H1 (cell line): Measurements from ENCODE around the gene CLDN2. TPM values are rescaled to one million over a fixed set of nuclear protein-coding genes. Genes with fewer than 3 reads are reported as not detected.

ENCODE experiments used
- CTCF ChIA-PET: fragments of 300-600 bp; sonication (Branson Sonifier 250); formaldehyde crosslinking; loops from one replicate; lab custom pipeline; 2021; ENCODE audit not compliant: partially characterized antibody; lab: Charles Lee
- POLR2A ChIA-PET: fragments of 300-600 bp; sonication (Branson Sonifier 250); formaldehyde crosslinking; loops from one replicate; lab custom pipeline; 2021; ENCODE audit warnings: inconsistent platforms; ENCODE audit not compliant: partially characterized antibody; lab: Charles Lee
- DNase-seq, 2 experiments: peaks; one replicate each; pipeline versions ENCODE4 v3.0.0 to v3.0.0-alpha.2; 2010 to 2022; ENCODE audit warnings: low spot score in 2 of 2, low read depth in 1 of 2, mixed read lengths in 1 of 2
- FAIRE-seq: peaks from 2 replicates; lab custom pipeline; 2011; peaks lifted over from hg19 to GRCh38; lab: Jason Lieb, UNC
- H2AFZ ChIP-seq: 2 replicates; pipeline ENCODE4 v1.8.1; 2012; ENCODE audit warnings: low read length, inconsistent platforms
- H2AK5ac ChIP-seq: 2 replicates; pipeline ENCODE4 v1.6.1; 2013; ENCODE audit warnings: low read depth, low read length
- H2BK120ac ChIP-seq: replicated peaks from 2 replicates; pipeline ENCODE3; 2013; ENCODE audit warnings: low read depth, low read length, inconsistent platforms
- H2BK12ac ChIP-seq: 2 replicates; pipeline ENCODE4 v1.6.1; 2013; ENCODE audit warnings: low read depth, low read length
- H2BK15ac ChIP-seq: 2 replicates; pipeline ENCODE4 v1.6.1; 2013; ENCODE audit warnings: low read length
- H2BK20ac ChIP-seq: 2 replicates; pipeline ENCODE4 v1.6.1; 2013; ENCODE audit warnings: low read length
- H2BK5ac ChIP-seq: 2 replicates; pipeline ENCODE4 v1.6.1; 2013; ENCODE audit warnings: low read depth, low read length
- H3K14ac ChIP-seq: 2 replicates; pipeline ENCODE4 v1.6.1; 2013; ENCODE audit warnings: inconsistent platforms; ENCODE audit not compliant: insufficient read length
- H3K18ac ChIP-seq: 2 replicates; pipeline ENCODE4 v1.6.1; 2013; ENCODE audit warnings: low read length; ENCODE audit errors: extremely low read depth
- H3K23ac ChIP-seq: 2 replicates; pipeline ENCODE4 v1.6.1; 2013; ENCODE audit warnings: inconsistent platforms; ENCODE audit not compliant: insufficient read length
- H3K23me2 ChIP-seq: 2 replicates; pipeline ENCODE4 v1.6.1; 2013; ENCODE audit warnings: low read depth, low read length
- H3K27ac ChIP-seq: 2 replicates; pipeline ENCODE4 v1.6.1; 2011; ENCODE audit warnings: low read depth, low read length, inconsistent platforms
- H3K27me3 ChIP-seq, 4 experiments: replicated peaks in 1 of 4; 1 replicate in 1 of 4; 2 replicates in 3 of 4; pipeline versions ENCODE4 v1.6.1 to v1.8.1; 2011 to 2013; ENCODE audit warnings: low read length in 3 of 4, mild to moderate bottlenecking in 3 of 4, inconsistent platforms in 2 of 4, mixed read lengths in 2 of 4, moderate library complexity in 1 of 4; ENCODE audit not compliant: control insufficient read depth in 3 of 4, insufficient read depth in 3 of 4; ENCODE audit errors: extremely low read depth in 1 of 4
- H3K36me3 ChIP-seq, 4 experiments: 2 replicates each; pipeline versions ENCODE4 v1.6.1 to v1.8.1; 2011 to 2013; ENCODE audit warnings: mild to moderate bottlenecking in 4 of 4, low read length in 3 of 4, moderate library complexity in 2 of 4, control low read depth in 1 of 4, inconsistent platforms in 1 of 4; ENCODE audit not compliant: insufficient read depth in 4 of 4, control insufficient read depth in 2 of 4
- H3K4ac ChIP-seq: replicated peaks from 2 replicates; pipeline ENCODE3; 2013; ENCODE audit warnings: low read length, low read depth, mixed read lengths, inconsistent platforms; ENCODE audit not compliant: insufficient read length
- H3K4me1 ChIP-seq, 4 experiments: replicated peaks in 1 of 4; 1 replicate in 1 of 4; 2 replicates in 3 of 4; pipeline versions ENCODE4 v1.6.1 to v1.8.1; 2011 to 2013; ENCODE audit warnings: low read length in 3 of 4, inconsistent platforms in 2 of 4, mixed read lengths in 1 of 4; ENCODE audit not compliant: insufficient read depth in 4 of 4, control insufficient read depth in 3 of 4
- H3K4me2 ChIP-seq, 2 experiments: 2 replicates each; pipeline versions ENCODE4 v1.6.1 to v1.8.1; 2011 to 2013; ENCODE audit warnings: low read depth in 2 of 2, low read length in 2 of 2, control low read depth in 1 of 2, inconsistent platforms in 1 of 2, mild to moderate bottlenecking in 1 of 2; ENCODE audit not compliant: insufficient read depth in 1 of 2
- H3K4me3 ChIP-seq, 4 experiments: fragments of 200-600, 300-600 bp in 1 of 4; sonication (generic), shearing (Covaris generic), sonication (Bioruptor Twin) in 1 of 4; 2 replicates each; pipeline versions ENCODE4 v1.5.1 to v1.8.1; 2011 to 2016; ENCODE audit warnings: low read length in 4 of 4, low read depth in 3 of 4, control low read depth in 2 of 4, inconsistent platforms in 2 of 4, mild to moderate bottlenecking in 2 of 4, mixed read lengths in 1 of 4, moderate library complexity in 1 of 4; ENCODE audit not compliant: insufficient read depth in 2 of 4; ENCODE audit errors: extremely low read depth in 1 of 4
- H3K56ac ChIP-seq: replicated peaks from 2 replicates; pipeline ENCODE3; 2013; ENCODE audit warnings: low read depth, mild to moderate bottlenecking, mixed read lengths, low read length, inconsistent platforms; ENCODE audit not compliant: insufficient read length
- H3K79me1 ChIP-seq: 2 replicates; pipeline ENCODE4 v1.6.1; 2013; ENCODE audit warnings: low read depth, low read length, control low read depth
- H3K79me2 ChIP-seq, 2 experiments: 2 replicates each; pipeline versions ENCODE4 v1.6.1 to v1.8.1; 2012 to 2013; ENCODE audit warnings: low read length in 2 of 2, mild to moderate bottlenecking in 2 of 2, inconsistent platforms in 1 of 2; ENCODE audit not compliant: insufficient read depth in 2 of 2, control insufficient read depth in 1 of 2
- H3K9ac ChIP-seq, 4 experiments: replicated peaks in 1 of 4; 1 replicate in 1 of 4; 2 replicates in 3 of 4; pipeline versions ENCODE4 v1.6.1 to v1.8.1; 2011 to 2013; ENCODE audit warnings: low read depth in 3 of 4, low read length in 3 of 4, control low read depth in 2 of 4, mild to moderate bottlenecking in 2 of 4, moderate library complexity in 2 of 4, inconsistent platforms in 1 of 4; ENCODE audit errors: extremely low read depth in 1 of 4
- H3K9me3 ChIP-seq, 2 experiments: 2 replicates each; pipeline versions ENCODE4 v1.6.1 to v1.8.1; 2012 to 2013; ENCODE audit warnings: mild to moderate bottlenecking in 2 of 2, moderate library complexity in 2 of 2, control low read depth in 1 of 2, inconsistent platforms in 1 of 2, low read depth in 1 of 2, low read length in 1 of 2, mixed read lengths in 1 of 2; ENCODE audit not compliant: insufficient read depth in 2 of 2
- H4K20me1 ChIP-seq, 2 experiments: replicated peaks in 1 of 2; 2 replicates each; pipeline versions ENCODE3 to v1.8.1; 2011 to 2013; ENCODE audit warnings: inconsistent platforms in 2 of 2, low read length in 2 of 2, mild to moderate bottlenecking in 1 of 2; ENCODE audit not compliant: insufficient read depth in 2 of 2, control insufficient read depth in 1 of 2
- H4K5ac ChIP-seq: 2 replicates; pipeline ENCODE4 v1.6.1; 2013; ENCODE audit warnings: low read length, low read depth, mixed read lengths, inconsistent platforms; ENCODE audit not compliant: insufficient read length
- H4K8ac ChIP-seq: 2 replicates; pipeline ENCODE4 v1.8.0; 2013; ENCODE audit warnings: mild to moderate bottlenecking, moderate library complexity, low read length, inconsistent platforms; ENCODE audit not compliant: insufficient read depth; ENCODE audit errors: extremely low read depth
- H4K91ac ChIP-seq: replicated peaks from 2 replicates; pipeline ENCODE3; 2013; ENCODE audit warnings: low read length, mixed read lengths, inconsistent platforms; ENCODE audit not compliant: insufficient read length
- CBX8 ChIP-seq: fragments of 300-800, 300-1000 bp; sonication (generic); IDR thresholded peaks from 2 replicates; pipeline ENCODE4 v1.7.1; 2016; ENCODE audit warnings: low read depth, low read length, borderline replicate concordance
- CREB1 ChIP-seq: IDR thresholded peaks from 2 replicates; pipeline ENCODE4 v1.6.1; 2012; ENCODE audit warnings: inconsistent platforms
- CTCF ChIP-seq, 3 experiments: IDR thresholded peaks; 1 replicate in 2 of 3; 2 replicates in 1 of 3; pipeline versions ENCODE4 v1.5.1 to v1.6.1; 2011; ENCODE audit warnings: low read length in 3 of 3, mild to moderate bottlenecking in 3 of 3, inconsistent platforms in 2 of 3, low read depth in 1 of 3, moderate library complexity in 1 of 3; ENCODE audit not compliant: insufficient read depth in 1 of 3; ENCODE audit errors: control extremely low read depth in 1 of 3
- GABPA ChIP-seq: IDR thresholded peaks from 2 replicates; pipeline ENCODE4 v1.6.1; 2011; ENCODE audit warnings: mild to moderate bottlenecking, low read length, moderate library complexity, borderline replicate concordance; ENCODE audit not compliant: insufficient read depth
- NANOG ChIP-seq: IDR thresholded peaks from 2 replicates; pipeline ENCODE4 v1.6.1; 2011; ENCODE audit warnings: low read length, low read depth, mild to moderate bottlenecking, inconsistent platforms; ENCODE audit not compliant: insufficient read depth, poor library complexity, severe bottlenecking
- NRF1 ChIP-seq: IDR thresholded peaks from 2 replicates; pipeline ENCODE4 v1.6.1; 2011; ENCODE audit warnings: mild to moderate bottlenecking, low read depth, low read length, improper control_type of control experiment
- RXRA ChIP-seq: IDR thresholded peaks from 2 replicates; pipeline ENCODE4 v1.6.1; 2011; ENCODE audit warnings: low read depth, mild to moderate bottlenecking, low read length, moderate library complexity; ENCODE audit not compliant: insufficient read depth
- SAP30 ChIP-seq: fragments of 300-600 bp; sonication (generic); IDR thresholded peaks from 2 replicates; pipeline ENCODE4 v1.7.1; 2012; ENCODE audit warnings: low read length, moderate library complexity, mild to moderate bottlenecking, inconsistent platforms; ENCODE audit not compliant: insufficient read depth, insufficient replicate concordance
- ZNF274 ChIP-seq: IDR thresholded peaks from 2 replicates; pipeline ENCODE4 v1.7.0; 2012; ENCODE audit warnings: low read length, borderline replicate concordance; ENCODE audit errors: extremely low read depth
- WGBS, 2 experiments: shearing (Covaris generic) in 1 of 2; methylation state at CpG; one replicate each; pipeline versions ENCODE4 v1.1.6 to v1.1.7; 2013 to 2015; ENCODE audit warnings: low lambda C conversion rate in 2 of 2, mixed read lengths in 2 of 2, inconsistent platforms in 1 of 2, low coverage in 1 of 2, missing lambda C conversion rate in 1 of 2; ENCODE audit not compliant: insufficient replicate concordance in 2 of 2, insufficient coverage in 1 of 2, insufficient read length in 1 of 2; ENCODE audit errors: extremely low coverage in 1 of 2, missing lambda C conversion rate in 1 of 2; 5-methylcytosine and 5-hydroxymethylcytosine counted together
- polyA plus RNA-seq, 7 experiments: library from polyadenylated mRNA; depleted of rRNA in 3 of 7; stranded (reverse) in 5 of 7; unstranded in 2 of 7; fragments of >200 nt in 5 of 7; fragments of 200-250 nt in 2 of 7; gene quantifications; 1 replicate in 5 of 7; 2 replicates in 1 of 7; 4 replicates in 1 of 7; pipeline versions ENCODE4 v1.2.1 to v1.2.3, GENCODE V29; 2011 to 2013; ENCODE audit warnings: missing spikeins in 2 of 7, mixed read lengths in 2 of 7
- total RNA-seq: library from RNA; stranded (reverse); fragmentation: NEBNext Ultra II Directional; extraction: Animal tissue kit (Norgen Biotek cat#: 25700); gene quantifications from 2 replicates; pipeline ENCODE4 v1.2.1, GENCODE V29; 2021

Gene CLDN2
- total and polyA plus RNA-seq, 2 of the 8 experiments (the other 6 are each of a cell fraction or from before 2014, with no cell fraction given), result 0.02 TPM; not detected in 1

- H3K4ac ChIP-seq, result no peak overlapping the region
- H2BK5ac ChIP-seq, result no peak overlapping the region
- no peak overlapping the region for H4K91ac ChIP-seq
- no peak overlapping the region for H3K4me2 ChIP-seq
- no peak overlapping the region for H3K27ac ChIP-seq
- no peak for DNase-seq
- no peak overlapping the region for H3K18ac ChIP-seq
- no peak overlapping the region for H3K9ac ChIP-seq
- no peaks in the 10 kb centered on the region for H3K79me1 ChIP-seq
- no peaks in the 10 kb centered on the region for H3K27me3 ChIP-seq
- H2BK120ac ChIP-seq, result no peak overlapping the region
- H2AFZ ChIP-seq, result no peak overlapping the region
- no peak overlapping the region for H4K5ac ChIP-seq
- no peak overlapping the region for H2BK20ac ChIP-seq
- WGBS, 2 experiments, result 100% methylated on average over 1 of the region's 1 CpG; no CpG with 5 or more reads in 1 of the 2 experiments
- no peak overlapping the region for H4K8ac ChIP-seq
- FAIRE-seq, result no peak
- TF ChIP-seq SAP30 (no peak), NRF1 (no peak), RXRA (no peak), CBX8 (no peak), CTCF (IDR thresholded peaks at IDR 0.05; ENCODE audit: control extremely low read depth in 1 of 3, insufficient read depth in 1 of 3, low read depth in 1 of 3, low read length in 3 of 3) (no peak), NANOG (no peak), ZNF274 (no peak), GABPA (no peak), CREB1 (no peak)
- TF ChIP-seq, all 59 proteins: peak for 0
- no peaks in the 10 kb centered on the region for H3K23me2 ChIP-seq
- H3K23ac ChIP-seq, result no peak overlapping the region
- no peak overlapping the region for H3K14ac ChIP-seq
- H2BK12ac ChIP-seq, result no peak overlapping the region
- no peak overlapping the region for H3K4me3 ChIP-seq
- H3K79me2 ChIP-seq, result no peaks in the 10 kb centered on the region
- H3K36me3 ChIP-seq, result no peaks in the 10 kb centered on the region
- H3K9me3 ChIP-seq, result no peaks in the 10 kb centered on the region
- ChIA-PET CTCF (interaction anchor here (1.4 to 2.2 kb wide), 4 partner anchors 17 to 75 kb away, joined by 3 to 13 read pairs (median 6); no protein-coding TSS in a partner anchor), POLR2A (no interaction called here)
- no peak overlapping the region for H2AK5ac ChIP-seq
- no peaks in the 10 kb centered on the region for H3K4me1 ChIP-seq
- no peak overlapping the region for H2BK15ac ChIP-seq
- H3K56ac ChIP-seq, result no peak overlapping the region
- no peaks in the 10 kb centered on the region for H4K20me1 ChIP-seq
These were observed 29.2 kb downstream of the CLDN2 start for GRCh38 chrX:106949366-106949765.
